CD4-positive, alpha-beta T cell treated with Interleukin-17A for 1 hour (primary cell): ENCODE results near the gene CCDC157.

Experiments
- DNase-seq: peaks from one replicate; pipeline ENCODE4 v3.0.0-alpha.2; 2020

Gene CCDC157

GRCh38 chr22:30356449-30357235 lies at the start of gene CCDC157, which contains the start of gene SF3A1:
TSS of gene CCDC157 (plus strand) at chr22:30357007. CDS start at chr22:30366001, 8,994 bp downstream.
TSS of gene SF3A1 (minus strand) at chr22:30356894. CDS start at chr22:30356792, 102 bp downstream.
- DNase-seq: peak; percentile 86

DNA sequence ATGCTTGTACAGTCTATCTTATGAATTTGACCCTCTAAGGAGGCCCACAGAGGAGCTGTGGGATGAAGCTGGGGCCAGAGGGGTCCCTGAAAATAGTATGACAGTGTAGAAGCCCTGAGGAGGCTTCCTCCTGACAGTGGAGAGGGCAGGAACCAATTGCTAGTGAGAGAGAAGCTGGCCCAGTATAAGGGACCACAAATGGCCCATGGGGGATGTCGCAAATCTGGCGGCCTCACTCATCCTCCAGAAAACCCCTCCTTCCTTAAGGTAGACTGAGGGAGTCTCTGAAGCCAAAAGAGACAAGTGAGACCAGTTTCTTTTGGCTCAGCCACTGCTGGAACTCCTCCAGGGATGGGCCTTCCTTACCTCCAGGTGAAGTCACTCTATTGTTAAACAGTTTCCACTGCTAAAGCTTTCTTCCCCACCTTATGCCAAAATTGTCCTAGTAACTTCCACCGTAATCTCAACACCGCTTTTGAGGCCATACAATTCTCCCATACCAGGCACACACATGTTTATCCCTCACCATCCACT lies 49.7 kb upstream of the CCDC157 start:
- peak; percentile 43 for DNase-seq

GRCh38 chr22:30308093-30308492 lies 48.7 kb upstream of the CCDC157 start:
- DNase-seq: no peak

DNA sequence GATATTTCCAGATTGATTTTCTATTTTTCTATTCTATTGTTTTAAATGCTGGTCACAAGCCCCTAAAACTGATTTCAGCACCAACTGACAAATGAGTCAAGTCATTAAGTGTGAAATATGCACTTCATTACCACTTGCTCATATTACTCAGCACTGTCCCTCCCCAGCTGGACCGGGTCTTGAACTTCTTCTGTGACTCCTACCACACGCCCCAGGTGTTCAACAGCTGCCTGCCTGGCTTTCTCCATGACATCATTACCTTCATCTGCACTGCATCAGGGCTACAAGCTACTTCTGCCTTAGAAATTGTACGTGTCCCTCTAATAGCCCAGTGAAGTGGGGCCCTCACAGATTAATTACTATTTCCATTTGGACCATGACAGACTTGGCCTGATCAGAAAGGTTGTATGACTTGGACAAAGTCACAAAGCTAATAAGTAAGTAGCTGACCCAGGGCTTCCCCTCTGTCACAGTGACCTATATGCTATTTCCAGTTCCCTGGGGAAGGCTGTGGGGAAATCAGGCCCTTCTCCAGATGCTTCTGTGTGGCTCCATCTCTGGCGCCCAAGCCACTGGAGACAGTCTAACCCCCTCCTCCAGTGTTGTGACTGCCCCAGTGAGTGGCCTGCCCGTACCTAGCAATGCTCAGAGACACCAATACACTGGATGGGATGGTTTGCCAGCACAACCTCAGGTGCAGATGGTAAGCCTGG lies 48.1 kb upstream of the CCDC157 start:
- DNase-seq: peak; percentile 33

- DNase-seq: peak; percentile 60
These were observed 46.7 kb upstream of the CCDC157 start for GRCh38 chr22:30309951-30310741.

GRCh38 chr22:30310881-30311771 lies 45.7 kb upstream of the CCDC157 start:
- no peak for DNase-seq

GRCh38 chr22:30312053-30312452 lies 44.8 kb upstream of the CCDC157 start:
- no peak for DNase-seq

DNA sequence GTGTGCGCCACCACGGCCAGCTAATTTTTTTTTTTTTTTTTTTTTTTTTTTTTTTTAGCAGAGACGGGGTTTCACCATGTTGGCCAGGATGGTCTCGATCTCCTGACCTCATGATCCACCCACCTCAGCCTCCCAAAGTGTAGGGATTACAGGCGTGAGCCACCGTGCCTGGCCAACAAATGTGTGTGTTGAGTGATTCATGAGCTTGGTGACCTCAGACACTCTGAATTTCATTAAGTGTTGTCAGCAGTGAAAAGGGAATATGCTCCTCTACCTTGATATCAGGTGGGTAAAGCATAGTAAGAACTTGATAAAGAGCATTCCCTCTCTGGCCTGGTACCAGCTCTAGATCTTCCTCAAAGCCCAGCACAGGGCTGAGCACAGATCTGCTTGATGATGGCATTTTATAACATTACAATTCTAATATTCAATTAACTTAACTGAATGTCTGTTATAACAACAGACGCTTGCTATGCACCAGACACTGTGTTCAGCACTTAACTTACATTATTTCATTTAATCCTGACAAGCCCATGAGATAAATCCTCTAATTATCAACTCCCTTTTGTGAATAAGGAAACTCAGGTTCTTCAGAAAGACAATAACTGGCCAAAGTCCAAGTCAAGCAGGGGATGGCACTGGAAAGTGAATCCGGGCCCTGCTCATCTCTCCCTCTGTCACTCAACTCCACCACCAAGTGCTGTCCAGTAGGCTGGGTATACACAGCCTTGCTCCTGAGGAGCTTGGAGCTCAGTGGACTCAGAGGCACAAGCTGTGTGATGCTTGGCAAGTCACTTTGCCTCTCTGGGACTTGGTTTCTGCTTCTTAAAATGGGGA lies 43.1 kb upstream of the CCDC157 start:
- no peak for DNase-seq

DNA sequence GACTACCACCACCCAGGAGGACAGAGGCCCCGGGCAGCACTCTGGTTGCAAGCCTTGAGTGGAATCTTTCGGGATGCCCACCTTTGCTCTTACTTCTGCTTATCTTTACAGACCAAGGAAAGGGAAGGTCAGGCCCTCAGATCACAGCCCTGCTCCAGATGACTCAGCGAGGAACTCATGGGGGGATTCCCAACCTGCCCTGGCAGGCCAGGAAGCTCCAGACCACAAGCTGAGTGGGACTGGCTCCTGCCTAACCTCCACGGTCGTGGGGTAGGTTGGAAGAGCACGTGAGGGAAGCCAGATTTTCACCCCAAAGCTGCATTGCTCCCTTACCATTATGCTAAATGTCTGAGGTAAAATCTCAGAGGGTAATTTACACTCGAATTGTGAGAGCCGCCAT lies 41.9 kb upstream of the CCDC157 start:
- peak; percentile 61 for DNase-seq

- DNase-seq: no peak
These were observed 40.7 kb upstream of the CCDC157 start for GRCh38 chr22:30315962-30316576.

DNA sequence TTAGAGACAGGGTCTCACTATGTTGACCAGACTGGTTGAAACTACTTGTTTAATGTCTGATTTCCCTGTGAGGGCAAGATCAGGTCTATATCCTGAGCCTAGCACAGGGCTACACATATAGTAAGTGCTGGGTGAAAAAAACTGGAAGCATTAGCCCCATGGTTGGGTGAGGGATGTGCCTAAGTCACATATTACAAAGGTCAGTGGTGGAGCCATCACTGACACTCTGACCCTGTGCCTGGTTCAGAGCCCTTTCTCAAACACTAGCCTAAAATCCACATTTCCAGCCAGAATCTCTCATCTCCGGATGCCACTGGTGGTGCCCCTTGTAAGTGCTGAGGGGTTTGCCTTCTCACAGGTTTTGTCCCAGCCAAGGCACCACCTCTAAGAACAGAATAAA lies 39.0 kb upstream of the CCDC157 start:
- no peak for DNase-seq

- no peak for DNase-seq
These were observed 37.9 kb upstream of the CCDC157 start for GRCh38 chr22:30318799-30319419.

DNA sequence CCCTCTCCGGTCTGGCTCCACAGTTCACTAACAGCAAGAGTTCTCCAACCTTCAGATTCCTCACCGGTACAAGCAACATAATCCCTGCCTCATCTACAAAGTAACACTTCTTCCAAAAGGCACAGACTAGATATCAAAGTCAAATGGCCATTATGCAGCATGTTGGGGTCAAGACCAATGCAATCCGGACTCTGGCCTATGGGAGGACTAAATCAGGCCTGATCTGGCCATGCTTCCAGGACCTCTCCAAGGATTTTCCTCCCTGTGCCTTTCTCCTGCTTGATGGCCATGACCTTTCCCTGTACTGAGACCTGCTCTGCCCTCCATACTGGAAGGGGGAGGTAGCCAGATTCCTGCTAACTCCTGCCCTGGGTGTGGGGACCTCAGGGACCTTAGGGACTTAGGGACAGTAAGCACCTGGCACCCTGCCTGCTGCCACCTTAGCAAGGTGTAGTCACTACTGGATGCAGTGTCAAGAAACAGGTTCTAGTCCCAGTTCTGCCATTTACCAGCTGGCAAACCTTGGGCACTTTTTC lies 36.7 kb upstream of the CCDC157 start:
- no peak for DNase-seq

GRCh38 chr22:30321461-30321860 lies 35.3 kb upstream of the CCDC157 start:
- DNase-seq: no peak

DNA sequence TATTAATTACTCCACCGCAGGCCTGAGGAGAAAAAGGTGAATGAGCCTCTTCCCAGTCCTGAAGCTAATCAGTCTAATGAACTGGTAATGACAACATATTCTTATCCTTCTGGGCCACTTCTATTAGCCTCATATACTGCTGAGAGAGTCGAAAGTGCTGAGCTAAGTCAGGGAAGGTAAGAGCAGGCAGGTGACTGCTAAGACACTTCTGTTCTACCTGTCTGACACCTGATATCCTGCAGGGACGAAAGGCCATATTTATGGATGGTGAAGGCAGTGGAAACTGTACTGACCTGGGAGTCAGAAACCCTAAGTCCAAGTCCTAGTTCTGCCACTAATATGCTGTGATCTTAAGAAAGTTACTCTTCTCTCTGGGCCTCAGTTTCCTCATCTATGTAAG lies 33.6 kb upstream of the CCDC157 start:
- no peak for DNase-seq

DNA sequence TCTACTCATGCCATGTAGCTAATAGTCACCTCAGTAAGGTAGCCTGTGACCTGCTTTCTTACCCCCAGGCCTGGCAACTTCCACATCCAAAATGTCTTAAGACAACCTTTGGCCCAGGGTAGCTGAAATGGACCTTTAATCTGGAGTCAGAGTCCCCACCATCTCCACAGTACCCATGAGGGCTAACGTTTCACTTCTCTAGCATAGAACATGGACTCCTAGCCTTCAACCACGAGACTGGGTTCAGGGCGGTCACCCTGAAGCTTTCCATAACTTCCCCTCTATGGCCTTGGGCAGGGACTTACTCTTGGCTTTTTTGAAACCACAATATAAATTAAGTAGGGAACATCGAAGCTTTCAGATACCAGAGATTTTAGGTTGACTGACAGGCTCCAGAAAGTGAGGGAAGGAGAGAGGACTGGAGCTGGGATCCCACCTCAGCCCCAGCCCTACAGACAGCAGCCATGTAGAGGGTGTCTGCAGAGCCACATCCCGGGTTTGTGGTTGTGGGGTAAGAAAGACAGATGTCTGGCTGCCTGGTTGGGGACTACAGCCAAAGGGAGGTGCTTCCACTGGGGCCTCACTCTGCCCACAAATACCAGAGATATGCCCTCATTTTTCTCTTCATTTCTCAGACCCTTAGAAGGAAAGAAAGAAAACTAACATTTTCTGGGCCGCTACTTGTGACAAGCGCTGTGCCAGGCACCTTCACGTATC lies 32.6 kb upstream of the CCDC157 start:
- peak; percentile 56 for DNase-seq

DNA sequence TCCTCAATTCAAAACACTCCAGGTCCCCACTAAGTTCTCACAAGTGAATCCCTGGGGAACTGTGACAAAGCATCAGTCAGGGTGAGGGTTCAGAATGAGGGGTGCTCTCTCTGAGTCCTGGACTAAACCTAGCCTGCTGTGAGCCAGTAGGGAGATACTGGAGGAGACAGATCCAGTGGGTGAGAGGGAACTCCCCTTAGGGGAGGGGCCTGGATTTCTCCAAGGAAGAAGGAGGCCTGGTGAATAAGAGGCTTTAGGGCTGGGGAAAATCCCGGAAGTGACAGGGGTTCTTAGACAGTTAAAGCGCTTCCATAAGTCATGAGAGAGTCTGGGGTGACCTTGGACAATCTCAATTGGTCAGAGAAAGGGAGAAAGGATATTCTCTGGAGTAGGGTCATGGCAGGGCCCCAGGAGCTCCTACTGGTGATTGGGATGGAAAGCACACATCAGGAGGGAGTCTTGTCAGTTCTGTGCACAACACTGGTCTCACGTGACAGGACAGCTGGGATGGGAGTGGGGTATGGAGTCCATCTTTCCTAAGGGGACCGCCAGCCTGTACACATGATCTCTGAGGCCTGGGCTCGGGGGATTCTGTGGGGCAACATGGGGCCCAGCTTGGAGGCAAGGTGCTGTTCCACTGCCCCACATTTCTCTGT lies 31.6 kb upstream of the CCDC157 start:
- DNase-seq: no peak

GRCh38 chr22:30325724-30326254 lies 31.0 kb upstream of the CCDC157 start:
- no peak for DNase-seq
